Gastrocnemius medialis (tissue), 4 donors: Measurements from ENCODE around the gene THRAP3. TPM values are rescaled to one million over a fixed set of nuclear protein-coding genes. Genes with fewer than 3 reads are reported as not detected.

ENCODE experiments used
- ATAC-seq, 2 donors: fragments of 150-250 bp; one replicate each; pipeline ENCODE4 v1.9.1; 2016
- DNase-seq, 2 donors: peaks; one replicate each; pipeline ENCODE4 v3.0.0-alpha.2; 2019
- H3K27ac ChIP-seq, 4 donors: fragments of 200-600 bp; sonication (generic); 1 replicate in 1 of 4; 2 replicates in 3 of 4; pipeline ENCODE4 v1.5.1; 2016 to 2018; ENCODE audit warnings: mild to moderate bottlenecking in 2 of 4, moderate library complexity in 1 of 4
- H3K27me3 ChIP-seq, 3 donors: fragments of 200-600 bp; sonication (generic) in 2 of 3; 1 replicate in 1 of 3; 2 replicates in 2 of 3; pipeline versions ENCODE4 v1.5.1 to v1.6.0; 2016 to 2019; ENCODE audit warnings: mild to moderate bottlenecking in 1 of 3, moderate library complexity in 1 of 3
- H3K36me3 ChIP-seq, 2 donors: fragments of 200-600 bp; sonication (generic) in 1 of 2; one replicate each; pipeline ENCODE4 v1.5.1; 2017 to 2018
- H3K4me1 ChIP-seq, 2 donors: fragments of 200-600 bp; sonication (generic) in 1 of 2; one replicate each; pipeline ENCODE4 v1.5.1; 2016 to 2017; ENCODE audit warnings: mild to moderate bottlenecking in 2 of 2
- H3K4me3 ChIP-seq, 4 donors: fragments of 200-600 bp; sonication (generic) in 3 of 4; 1 replicate in 1 of 4; 2 replicates in 3 of 4; pipeline ENCODE4 v1.5.1; 2016 to 2019; ENCODE audit warnings: mild to moderate bottlenecking in 2 of 4
- H3K9me3 ChIP-seq, 3 donors: fragments of 200-600 bp; sonication (generic) in 2 of 3; 1 replicate in 1 of 3; 2 replicates in 2 of 3; pipeline ENCODE4 v1.5.1; 2016 to 2019
- POLR2A ChIP-seq, 2 donors: fragments of 450-650 bp; IDR thresholded peaks; one replicate each; pipeline ENCODE4 v1.6.1; 2017; ENCODE audit warnings: antibody characterized with exemption in 2 of 2, mild to moderate bottlenecking in 2 of 2, moderate library complexity in 2 of 2
- in situ Hi-C, 4 donors: fragments of 200-750 bp; cut with MboI; loops; one replicate each; pipeline versions ENCODE4 v1.15.0 to v1.8.0; 2017; ENCODE audit warnings: low sequenced_read_pairs in 4 of 4
- intact Hi-C: fragments of 100-400 bp; cut with DNase I; formaldehyde crosslinking; loops from one replicate; pipeline ENCODE4 v1.15.1; 2023; ENCODE audit warnings: low total_unique reads
- total RNA-seq, 4 donors: library from RNA; depleted of rRNA; stranded (reverse); fragments of >200 nt; gene quantifications; one replicate each; pipeline versions ENCODE4 v1.1.0 to v1.2.3, GENCODE V29; 2016
- TF ChIP-seq, protein P1 (sequence below), 5 experiments: fragments of 450-650 bp in 3 of 5; fragments of 200-600 bp in 2 of 5; sonication (generic) in 2 of 5; IDR thresholded peaks in 4 of 5; conservative IDR thresholded peaks in 1 of 5; 1 replicate in 4 of 5; 2 replicates in 1 of 5; pipeline ENCODE4 v1.5.1; 2016 to 2019; ENCODE audit warnings: antibody characterized with exemption in 5 of 5, mild to moderate bottlenecking in 3 of 5, moderate library complexity in 3 of 5

THRAP3 gene
- total RNA-seq, 4 donors from 2014 or later, result 88.2 to 174 (median 146) TPM

DNA sequence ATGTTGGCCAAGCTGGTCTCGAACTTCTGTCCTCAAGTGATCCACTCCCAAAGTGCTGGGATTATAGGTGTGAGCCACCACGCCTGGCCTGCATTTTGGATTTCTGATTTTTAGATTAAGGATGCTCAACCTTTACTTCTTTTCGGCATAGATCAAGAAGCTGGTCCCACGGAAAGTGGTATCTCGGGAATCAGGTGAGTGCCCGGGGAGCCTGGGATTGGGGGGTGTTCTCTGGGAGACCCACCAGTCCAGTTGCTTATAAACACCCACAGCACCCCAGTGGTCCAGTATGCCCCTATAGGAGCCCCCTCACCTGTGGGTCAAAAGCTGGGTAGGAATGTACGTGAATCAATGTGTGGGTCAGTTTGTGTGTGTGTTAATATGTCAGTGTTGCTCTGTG, 85.2 kb downstream of the THRAP3 start:
- intact Hi-C loops, result no loop called here

DNA sequence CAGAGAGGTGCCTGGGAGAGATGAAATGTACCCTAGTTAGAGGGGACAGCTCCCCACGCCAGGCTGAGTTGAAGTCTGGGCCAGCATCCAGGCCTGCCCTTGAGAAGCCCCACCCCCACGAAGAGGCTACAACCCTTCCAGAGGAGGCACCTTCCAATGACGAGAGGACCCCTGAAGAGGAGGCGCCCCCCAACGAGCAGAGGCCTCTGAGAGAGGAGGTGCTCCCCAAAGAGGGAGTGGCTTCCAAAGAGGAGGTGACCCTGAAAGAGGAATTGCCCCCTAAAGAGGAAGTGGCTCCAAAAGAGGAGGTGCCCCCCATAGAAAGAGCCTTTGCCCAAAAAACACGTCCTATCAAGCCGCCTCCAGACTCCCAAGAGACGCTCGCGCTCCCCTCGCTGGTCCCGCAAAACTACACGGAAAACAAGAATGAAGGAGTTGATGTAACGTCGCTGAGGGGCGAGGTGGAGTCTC, 96.1 kb downstream of the THRAP3 start:
- peaks cover 0 to 12% of the 10 kb centered on the region in 2 donors for H3K4me1 ChIP-seq
- TF ChIP-seq, protein P1, sequence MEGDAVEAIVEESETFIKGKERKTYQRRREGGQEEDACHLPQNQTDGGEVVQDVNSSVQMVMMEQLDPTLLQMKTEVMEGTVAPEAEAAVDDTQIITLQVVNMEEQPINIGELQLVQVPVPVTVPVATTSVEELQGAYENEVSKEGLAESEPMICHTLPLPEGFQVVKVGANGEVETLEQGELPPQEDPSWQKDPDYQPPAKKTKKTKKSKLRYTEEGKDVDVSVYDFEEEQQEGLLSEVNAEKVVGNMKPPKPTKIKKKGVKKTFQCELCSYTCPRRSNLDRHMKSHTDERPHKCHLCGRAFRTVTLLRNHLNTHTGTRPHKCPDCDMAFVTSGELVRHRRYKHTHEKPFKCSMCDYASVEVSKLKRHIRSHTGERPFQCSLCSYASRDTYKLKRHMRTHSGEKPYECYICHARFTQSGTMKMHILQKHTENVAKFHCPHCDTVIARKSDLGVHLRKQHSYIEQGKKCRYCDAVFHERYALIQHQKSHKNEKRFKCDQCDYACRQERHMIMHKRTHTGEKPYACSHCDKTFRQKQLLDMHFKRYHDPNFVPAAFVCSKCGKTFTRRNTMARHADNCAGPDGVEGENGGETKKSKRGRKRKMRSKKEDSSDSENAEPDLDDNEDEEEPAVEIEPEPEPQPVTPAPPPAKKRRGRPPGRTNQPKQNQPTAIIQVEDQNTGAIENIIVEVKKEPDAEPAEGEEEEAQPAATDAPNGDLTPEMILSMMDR (IDR thresholded peaks at IDR 0.05 in 4 of 5, conservative IDR thresholded peaks at IDR 0.05 in 1 of 5), result no peak
- no peak for TF ChIP-seq POLR2A (IDR thresholded peaks at IDR 0.05)
- intact Hi-C loops, result no loop called here
- peak overlapping the region; percentile 39 to 65 (median 52) for H3K4me3 ChIP-seq
- H3K9me3 ChIP-seq, result no peaks in the 10 kb centered on the region
- DNase-seq (no peak), ATAC-seq (no peak)
- in situ Hi-C loops, result loop anchor here in 1 of 4 donors (25.0 kb wide), 1 partner anchor 92 kb away; no protein-coding TSS in a partner anchor
- H3K27me3 ChIP-seq, result peaks cover 0 to 21% (median 0%) of the 10 kb centered on the region in 3 donors
- H3K27ac ChIP-seq, result peak overlapping the region in 3 of 4 donors; percentile 74 to 80 (median 79)
- H3K36me3 ChIP-seq, result no peaks in the 10 kb centered on the region

More for the DNA sequence above, 85.2 kb downstream of the THRAP3 start:
- ATAC-seq, result no peak
- H3K4me1 ChIP-seq, result peaks cover 8 to 15% of the 10 kb centered on the region in 2 donors
- no peaks in the 10 kb centered on the region for H3K9me3 ChIP-seq
- in situ Hi-C loops, result loop anchor here in 1 of 4 donors (25.0 kb wide), 1 partner anchor 103 kb away; no protein-coding TSS in a partner anchor
- H3K4me3 ChIP-seq, result no peak overlapping the region
- TF ChIP-seq POLR2A (IDR thresholded peaks at IDR 0.05), result no peak
- TF ChIP-seq, protein P1 (IDR thresholded peaks at IDR 0.05 in 4 of 5, conservative IDR thresholded peaks at IDR 0.05 in 1 of 5), result no peak
- DNase-seq, result no peak
- H3K36me3 ChIP-seq, result peaks cover 0 to 4% of the 10 kb centered on the region in 2 donors
- no peak overlapping the region for H3K27ac ChIP-seq
- no peaks in the 10 kb centered on the region for H3K27me3 ChIP-seq

DNA sequence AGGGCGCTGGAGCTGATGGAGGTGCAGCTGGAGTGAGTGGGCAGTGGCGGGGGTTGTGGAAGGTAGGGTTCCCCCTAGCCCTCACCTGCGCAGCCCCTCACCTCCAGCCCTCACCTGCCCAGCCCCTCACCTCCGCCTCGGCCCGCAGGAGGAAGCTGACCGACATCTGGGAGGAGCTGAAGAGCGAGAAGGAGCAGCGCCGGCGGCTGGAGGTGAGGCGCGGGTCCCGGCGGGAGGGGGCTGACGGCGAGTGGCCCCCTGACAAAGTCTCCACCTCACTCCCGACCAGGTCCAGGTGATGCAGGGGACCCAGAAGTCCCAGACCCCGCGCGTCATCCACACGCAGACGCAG, 96.5 kb downstream of the THRAP3 start:
- Histone ChIP-seq H3K4me3 (peak overlapping the region; percentile 39 to 65 (median 52)), H3K4me1 (peaks cover 0 to 12% of the 10 kb centered on the region in 2 donors), H3K9me3 (no peaks in the 10 kb centered on the region), H3K36me3 (no peaks in the 10 kb centered on the region), H3K27me3 (peaks cover 0 to 21% (median 0%) of the 10 kb centered on the region in 3 donors), H3K27ac (peak overlapping the region in 3 of 4 donors; percentile 74 to 80 (median 79))
- ATAC-seq (no peak), DNase-seq (no peak)
- in situ Hi-C loops, result loop anchor here in 1 of 4 donors (25.0 kb wide), 1 partner anchor 92 kb away; no protein-coding TSS in a partner anchor
- intact Hi-C loops, result no loop called here
- TF ChIP-seq, protein P1 (IDR thresholded peaks at IDR 0.05 in 4 of 5, conservative IDR thresholded peaks at IDR 0.05 in 1 of 5), result no peak
- TF ChIP-seq POLR2A (IDR thresholded peaks at IDR 0.05), result no peak

DNA sequence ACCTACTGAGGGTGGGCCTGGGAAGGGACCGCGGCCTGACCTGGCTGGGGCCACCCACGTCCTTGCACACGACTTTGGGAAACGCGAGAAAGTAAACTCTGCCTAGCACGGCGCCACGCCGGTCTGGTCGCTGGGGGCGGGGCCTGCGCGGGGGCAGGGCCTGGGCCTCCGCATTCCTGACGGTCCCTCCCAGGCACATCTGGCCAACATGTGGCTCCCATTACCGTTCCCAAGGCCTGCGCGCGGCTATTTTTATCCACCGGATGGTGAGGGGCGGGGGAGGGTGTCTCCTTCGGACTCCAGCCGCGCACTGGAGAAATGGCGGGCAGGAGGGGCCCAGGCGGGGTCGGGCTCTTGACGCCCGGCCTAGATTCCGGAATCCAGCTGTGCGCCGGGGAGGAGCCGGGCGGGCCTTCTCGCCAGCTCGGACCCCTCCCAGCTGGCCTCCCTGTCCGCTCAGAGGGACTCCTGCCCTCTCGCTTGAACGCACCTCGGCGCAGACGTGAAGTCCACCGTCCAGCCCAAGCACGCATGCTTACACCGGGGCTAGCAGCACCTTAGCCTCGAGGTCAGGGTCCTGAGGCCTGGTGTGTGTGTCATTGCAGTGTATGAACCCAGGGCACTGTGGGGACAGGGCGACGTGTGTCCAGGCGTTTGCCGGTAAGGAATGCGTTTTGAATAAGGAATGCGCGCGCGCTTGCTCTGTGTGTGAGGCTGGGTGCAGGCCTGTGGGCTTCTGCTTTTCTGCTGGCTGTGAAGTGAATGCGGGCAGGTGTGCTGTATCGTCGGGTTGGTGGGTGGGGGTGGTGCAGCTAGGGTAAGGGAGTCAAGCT, 97.1 kb downstream of the THRAP3 start:
- in situ Hi-C loops, result loop anchor here in 1 of 4 donors (25.0 kb wide), 1 partner anchor 91 kb away; no protein-coding TSS in a partner anchor

More for the DNA sequence above, 97.1 kb downstream of the THRAP3 start:
- peak in 1 of 2 donors; percentile 18 for TF ChIP-seq POLR2A (IDR thresholded peaks at IDR 0.05)
- TF ChIP-seq, protein P1 (IDR thresholded peaks at IDR 0.05 in 4 of 5, conservative IDR thresholded peaks at IDR 0.05 in 1 of 5), result no peak
- no peaks in the 10 kb centered on the region for H3K9me3 ChIP-seq
- peaks cover 0 to 12% of the 10 kb centered on the region in 2 donors for H3K4me1 ChIP-seq
- H3K27ac ChIP-seq, result peak overlapping the region; percentile 74 to 81 (median 80)
- DNase-seq (peak; percentile 57 to 60), ATAC-seq (peak; percentile 27 to 34)
- peaks cover 0 to 21% (median 0%) of the 10 kb centered on the region in 3 donors for H3K27me3 ChIP-seq
- intact Hi-C loops, result no loop called here
- peak overlapping the region; percentile 39 to 65 (median 52) for H3K4me3 ChIP-seq
- H3K36me3 ChIP-seq, result no peaks in the 10 kb centered on the region
